ENCODE results near the gene TBX1. TPM values are rescaled to one million over a fixed set of nuclear protein-coding genes. Genes with fewer than 3 reads are reported as not detected.
A peak's percentile ranks its signal among the peaks of the same experiment; 100 is the strongest.

TBX1 gene
- total and polyA plus RNA-seq, 10 of the 15 experiments (the other 5 are each of a cell fraction or from before 2014, with no cell fraction given) = not detected

DNA sequence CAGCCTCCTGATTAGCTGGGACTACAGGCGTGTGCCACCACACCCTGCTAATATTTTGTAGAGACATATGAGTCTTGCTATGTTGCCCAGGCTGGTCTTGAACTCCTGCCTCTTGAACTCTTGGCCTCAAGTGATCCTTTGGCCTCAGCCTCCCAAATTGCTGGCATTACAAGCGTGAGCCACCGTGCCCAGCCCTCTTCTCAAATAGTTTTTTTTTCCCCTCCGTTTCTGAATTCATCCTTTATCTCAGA, 11.8 kb downstream of the TBX1 start (continued):
- TF ChIP-seq, protein P1, sequence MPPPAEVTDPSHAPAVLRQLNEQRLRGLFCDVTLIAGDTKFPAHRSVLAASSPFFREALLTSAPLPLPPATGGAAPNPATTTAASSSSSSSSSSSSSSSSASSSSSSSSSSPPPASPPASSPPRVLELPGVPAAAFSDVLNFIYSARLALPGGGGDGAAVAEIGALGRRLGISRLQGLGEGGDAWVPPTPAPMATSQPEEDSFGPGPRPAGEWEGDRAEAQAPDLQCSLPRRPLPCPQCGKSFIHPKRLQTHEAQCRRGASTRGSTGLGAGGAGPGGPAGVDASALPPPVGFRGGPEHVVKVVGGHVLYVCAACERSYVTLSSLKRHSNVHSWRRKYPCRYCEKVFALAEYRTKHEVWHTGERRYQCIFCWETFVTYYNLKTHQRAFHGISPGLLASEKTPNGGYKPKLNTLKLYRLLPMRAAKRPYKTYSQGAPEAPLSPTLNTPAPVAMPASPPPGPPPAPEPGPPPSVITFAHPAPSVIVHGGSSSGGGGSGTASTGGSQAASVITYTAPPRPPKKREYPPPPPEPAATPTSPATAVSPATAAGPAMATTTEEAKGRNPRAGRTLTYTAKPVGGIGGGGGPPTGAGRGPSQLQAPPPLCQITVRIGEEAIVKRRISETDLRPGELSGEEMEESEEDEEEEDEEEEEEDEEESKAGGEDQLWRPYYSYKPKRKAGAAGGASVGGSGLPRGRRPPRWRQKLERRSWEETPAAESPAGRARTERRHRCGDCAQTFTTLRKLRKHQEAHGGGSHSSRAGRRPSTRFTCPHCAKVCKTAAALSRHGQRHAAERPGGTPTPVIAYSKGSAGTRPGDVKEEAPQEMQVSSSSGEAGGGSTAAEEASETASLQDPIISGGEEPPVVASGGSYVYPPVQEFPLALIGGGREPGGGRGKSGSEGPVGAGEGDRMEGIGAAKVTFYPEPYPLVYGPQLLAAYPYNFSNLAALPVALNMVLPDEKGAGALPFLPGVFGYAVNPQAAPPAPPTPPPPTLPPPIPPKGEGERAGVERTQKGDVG (CRISPR knock-in tag; IDR thresholded peaks at IDR 0.05) = no peak
- TF ChIP-seq, protein P2, sequence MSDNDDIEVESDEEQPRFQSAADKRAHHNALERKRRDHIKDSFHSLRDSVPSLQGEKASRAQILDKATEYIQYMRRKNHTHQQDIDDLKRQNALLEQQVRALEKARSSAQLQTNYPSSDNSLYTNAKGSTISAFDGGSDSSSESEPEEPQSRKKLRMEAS (IDR thresholded peaks at IDR 0.05; ENCODE audit: low read depth, low read length) = no peak
- TF ChIP-seq PAX5 (IDR thresholded peaks at IDR 0.05; ENCODE audit: borderline replicate concordance, low read depth, low read length) (no peak), MEF2A (IDR thresholded peaks at IDR 0.05; ENCODE audit: insufficient read depth, low read depth, low read length) (no peak)

DNA sequence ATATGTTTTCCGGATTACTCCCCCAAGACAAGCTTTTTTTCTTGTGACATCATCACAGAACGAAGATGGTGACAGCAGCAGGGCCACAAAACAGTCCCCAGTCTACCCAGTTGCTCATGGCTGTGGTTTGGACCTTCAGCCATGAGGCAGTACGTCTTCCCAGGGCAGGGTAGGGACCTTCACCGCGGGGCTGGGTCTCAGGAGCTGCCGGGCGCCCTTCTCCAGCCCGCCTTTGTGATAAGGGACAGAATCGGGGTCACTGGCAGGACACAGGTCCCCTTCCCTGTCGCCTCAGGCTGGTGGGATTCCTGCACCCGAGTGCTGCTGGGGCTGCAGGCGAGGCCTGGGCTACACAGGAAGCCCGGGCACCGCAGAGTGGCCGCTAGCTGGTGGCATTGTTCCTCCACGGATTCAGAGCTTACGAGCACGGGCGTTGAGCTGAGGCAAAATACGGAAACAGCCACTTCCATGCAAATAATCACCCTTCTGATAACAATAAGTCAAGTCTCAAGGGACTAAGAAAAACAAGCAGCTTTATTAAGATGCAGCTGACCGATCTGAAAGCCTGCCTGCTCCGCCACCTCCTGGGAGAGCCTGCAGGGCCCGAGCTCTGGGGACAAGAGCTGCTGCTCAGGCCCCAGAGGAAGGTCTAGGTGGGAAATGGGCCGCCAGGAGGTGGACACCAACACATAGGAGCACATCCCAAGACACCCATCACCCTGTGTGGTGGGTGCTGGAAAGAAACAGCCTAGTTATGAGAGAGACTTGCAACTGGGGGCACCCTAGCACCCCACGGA, 12.3 kb downstream of the TBX1 start:
- H3K9me3 ChIP-seq (replicated peaks; ENCODE audit: control insufficient read depth, insufficient read depth, low read length) = no peaks in the 10 kb centered on the region
- no peak for FAIRE-seq
- no peak overlapping the region for H3K27ac ChIP-seq (ENCODE audit: control insufficient read depth, insufficient read depth)
- peak; percentile 90 for ATAC-seq
- peak overlapping the region; percentile 44 for H3K4me2 ChIP-seq (ENCODE audit: control insufficient read depth, insufficient read depth)
- no peak overlapping the region for H3K9ac ChIP-seq (ENCODE audit: control insufficient read depth, insufficient read depth, low read length)
- H4K20me1 ChIP-seq (ENCODE audit: control insufficient read depth, insufficient read depth) = no peaks in the 10 kb centered on the region; the same call in 1 of the 2 replicates
- H3K4me1 ChIP-seq (ENCODE audit: control insufficient read depth, insufficient read depth, low read length) = peaks cover 9% of the 10 kb centered on the region
- POLR2A ChIA-PET = no interaction called here
- intact Hi-C loops (cut with micrococcal nuclease; ENCODE audit: unreplicated experiment) (no loop called here), in situ Hi-C loops (cut with MboI) (no loop called here)
- peak overlapping the region; percentile 38; the same call in 1 of the 2 replicates for H2AFZ ChIP-seq (ENCODE audit: control insufficient read depth, low read depth, low read length)
- no TSS peak for BruUV-seq (replicated peaks)
- H3K27me3 ChIP-seq (replicated peaks in 1 of 2; ENCODE audit: control insufficient read depth in 2 of 2, insufficient read depth in 2 of 2, low read length in 1 of 2) = peaks cover 0 to 4% of the 10 kb centered on the region in 2 experiments; a peak in 3 of 4 replicates
- no peaks in the 10 kb centered on the region for H3K79me2 ChIP-seq (ENCODE audit: control insufficient read depth, insufficient read depth, low read length)
- H3K36me3 ChIP-seq (ENCODE audit: control insufficient read depth in 2 of 2, insufficient read depth in 2 of 2, low read length in 1 of 2) = no peaks in the 10 kb centered on the region
- RAD21 ChIA-PET (ENCODE audit: unreplicated experiment) = interaction anchor here (0.6 to 2.6 kb wide), 8 partner anchors 16 to 1013 kb away, joined by 3 to 12 read pairs (median 4); no protein-coding TSS in a partner anchor
- H3K4me3 ChIP-seq = no peak overlapping the region
- DNase-seq (ENCODE audit: low read depth, low spot score) = peak; percentile 61
- SMC1A ChIA-PET (ENCODE audit: uncharacterized antibody, unreplicated experiment) = interaction anchor here (0.7 to 2.4 kb wide), 5 partner anchors 43 to 137 kb away, joined by 3 to 7 read pairs (median 5); no protein-coding TSS in a partner anchor
- CTCF ChIA-PET = interaction anchor here (1.0 to 2.0 kb wide), 10 partner anchors 16 to 146 kb away, joined by 3 to 9 read pairs (median 4); no protein-coding TSS in a partner anchor
- under 1% methylated on average over 25 of the region's 25 CpGs for WGBS (ENCODE audit: insufficient coverage, insufficient replicate concordance, low lambda C conversion rate, missing lambda C conversion rate)
- TF ChIP-seq, protein P3, sequence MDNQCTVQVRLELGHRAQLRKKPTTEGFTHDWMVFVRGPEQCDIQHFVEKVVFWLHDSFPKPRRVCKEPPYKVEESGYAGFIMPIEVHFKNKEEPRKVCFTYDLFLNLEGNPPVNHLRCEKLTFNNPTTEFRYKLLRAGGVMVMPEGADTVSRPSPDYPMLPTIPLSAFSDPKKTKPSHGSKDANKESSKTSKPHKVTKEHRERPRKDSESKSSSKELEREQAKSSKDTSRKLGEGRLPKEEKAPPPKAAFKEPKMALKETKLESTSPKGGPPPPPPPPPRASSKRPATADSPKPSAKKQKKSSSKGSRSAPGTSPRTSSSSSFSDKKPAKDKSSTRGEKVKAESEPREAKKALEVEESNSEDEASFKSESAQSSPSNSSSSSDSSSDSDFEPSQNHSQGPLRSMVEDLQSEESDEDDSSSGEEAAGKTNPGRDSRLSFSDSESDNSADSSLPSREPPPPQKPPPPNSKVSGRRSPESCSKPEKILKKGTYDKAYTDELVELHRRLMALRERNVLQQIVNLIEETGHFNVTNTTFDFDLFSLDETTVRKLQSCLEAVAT (IDR thresholded peaks at IDR 0.05) = 0 out of 2 replicates have a peak, but pooled peaks have one; percentile 15
- 0 out of 2 replicates have a peak, but pooled peaks have one; percentile 32 for TF ChIP-seq DPF2 (IDR thresholded peaks at IDR 0.05)
- peak; percentile 90; the same call in 2 of the 3 replicates for TF ChIP-seq POU2F2 (IDR thresholded peaks at IDR 0.05; ENCODE audit: borderline replicate concordance, low read depth, low read length)
- TF ChIP-seq, protein P4, sequence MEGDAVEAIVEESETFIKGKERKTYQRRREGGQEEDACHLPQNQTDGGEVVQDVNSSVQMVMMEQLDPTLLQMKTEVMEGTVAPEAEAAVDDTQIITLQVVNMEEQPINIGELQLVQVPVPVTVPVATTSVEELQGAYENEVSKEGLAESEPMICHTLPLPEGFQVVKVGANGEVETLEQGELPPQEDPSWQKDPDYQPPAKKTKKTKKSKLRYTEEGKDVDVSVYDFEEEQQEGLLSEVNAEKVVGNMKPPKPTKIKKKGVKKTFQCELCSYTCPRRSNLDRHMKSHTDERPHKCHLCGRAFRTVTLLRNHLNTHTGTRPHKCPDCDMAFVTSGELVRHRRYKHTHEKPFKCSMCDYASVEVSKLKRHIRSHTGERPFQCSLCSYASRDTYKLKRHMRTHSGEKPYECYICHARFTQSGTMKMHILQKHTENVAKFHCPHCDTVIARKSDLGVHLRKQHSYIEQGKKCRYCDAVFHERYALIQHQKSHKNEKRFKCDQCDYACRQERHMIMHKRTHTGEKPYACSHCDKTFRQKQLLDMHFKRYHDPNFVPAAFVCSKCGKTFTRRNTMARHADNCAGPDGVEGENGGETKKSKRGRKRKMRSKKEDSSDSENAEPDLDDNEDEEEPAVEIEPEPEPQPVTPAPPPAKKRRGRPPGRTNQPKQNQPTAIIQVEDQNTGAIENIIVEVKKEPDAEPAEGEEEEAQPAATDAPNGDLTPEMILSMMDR (IDR thresholded peaks at IDR 0.05 in 2 of 3, conservative IDR thresholded peaks at IDR 0.05 in 1 of 3; ENCODE audit: control insufficient read depth in 2 of 3, extremely low read depth in 1 of 3, insufficient read depth in 1 of 3, low read depth in 3 of 3, low read length in 3 of 3) = peak; percentile 15 to 42 (median 26); a peak in 3 of 6 replicates
- TF ChIP-seq, protein P5, sequence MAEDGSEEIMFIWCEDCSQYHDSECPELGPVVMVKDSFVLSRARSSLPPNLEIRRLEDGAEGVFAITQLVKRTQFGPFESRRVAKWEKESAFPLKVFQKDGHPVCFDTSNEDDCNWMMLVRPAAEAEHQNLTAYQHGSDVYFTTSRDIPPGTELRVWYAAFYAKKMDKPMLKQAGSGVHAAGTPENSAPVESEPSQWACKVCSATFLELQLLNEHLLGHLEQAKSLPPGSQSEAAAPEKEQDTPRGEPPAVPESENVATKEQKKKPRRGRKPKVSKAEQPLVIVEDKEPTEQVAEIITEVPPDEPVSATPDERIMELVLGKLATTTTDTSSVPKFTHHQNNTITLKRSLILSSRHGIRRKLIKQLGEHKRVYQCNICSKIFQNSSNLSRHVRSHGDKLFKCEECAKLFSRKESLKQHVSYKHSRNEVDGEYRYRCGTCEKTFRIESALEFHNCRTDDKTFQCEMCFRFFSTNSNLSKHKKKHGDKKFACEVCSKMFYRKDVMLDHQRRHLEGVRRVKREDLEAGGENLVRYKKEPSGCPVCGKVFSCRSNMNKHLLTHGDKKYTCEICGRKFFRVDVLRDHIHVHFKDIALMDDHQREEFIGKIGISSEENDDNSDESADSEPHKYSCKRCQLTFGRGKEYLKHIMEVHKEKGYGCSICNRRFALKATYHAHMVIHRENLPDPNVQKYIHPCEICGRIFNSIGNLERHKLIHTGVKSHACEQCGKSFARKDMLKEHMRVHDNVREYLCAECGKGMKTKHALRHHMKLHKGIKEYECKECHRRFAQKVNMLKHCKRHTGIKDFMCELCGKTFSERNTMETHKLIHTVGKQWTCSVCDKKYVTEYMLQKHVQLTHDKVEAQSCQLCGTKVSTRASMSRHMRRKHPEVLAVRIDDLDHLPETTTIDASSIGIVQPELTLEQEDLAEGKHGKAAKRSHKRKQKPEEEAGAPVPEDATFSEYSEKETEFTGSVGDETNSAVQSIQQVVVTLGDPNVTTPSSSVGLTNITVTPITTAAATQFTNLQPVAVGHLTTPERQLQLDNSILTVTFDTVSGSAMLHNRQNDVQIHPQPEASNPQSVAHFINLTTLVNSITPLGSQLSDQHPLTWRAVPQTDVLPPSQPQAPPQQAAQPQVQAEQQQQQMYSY (CRISPR knock-in tag; IDR thresholded peaks at IDR 0.05) = no peak
